Activated CD4-positive, alpha-beta T cell treated with anti-CD3 and anti-CD28 coated beads, Interleukin-2, amount 50 U/mL, for 16 hours (primary cell): ENCODE data around the gene MIB1.
"Not testable (repeated sequence)": the region's sequence is repeated elsewhere in the genome, so short reads cannot be mapped to it uniquely, and the experiment has no call there.

Experiments
- DNase-seq: peaks from one replicate; pipeline ENCODE4 v3.0.0-alpha.2; 2020

Gene MIB1

DNA sequence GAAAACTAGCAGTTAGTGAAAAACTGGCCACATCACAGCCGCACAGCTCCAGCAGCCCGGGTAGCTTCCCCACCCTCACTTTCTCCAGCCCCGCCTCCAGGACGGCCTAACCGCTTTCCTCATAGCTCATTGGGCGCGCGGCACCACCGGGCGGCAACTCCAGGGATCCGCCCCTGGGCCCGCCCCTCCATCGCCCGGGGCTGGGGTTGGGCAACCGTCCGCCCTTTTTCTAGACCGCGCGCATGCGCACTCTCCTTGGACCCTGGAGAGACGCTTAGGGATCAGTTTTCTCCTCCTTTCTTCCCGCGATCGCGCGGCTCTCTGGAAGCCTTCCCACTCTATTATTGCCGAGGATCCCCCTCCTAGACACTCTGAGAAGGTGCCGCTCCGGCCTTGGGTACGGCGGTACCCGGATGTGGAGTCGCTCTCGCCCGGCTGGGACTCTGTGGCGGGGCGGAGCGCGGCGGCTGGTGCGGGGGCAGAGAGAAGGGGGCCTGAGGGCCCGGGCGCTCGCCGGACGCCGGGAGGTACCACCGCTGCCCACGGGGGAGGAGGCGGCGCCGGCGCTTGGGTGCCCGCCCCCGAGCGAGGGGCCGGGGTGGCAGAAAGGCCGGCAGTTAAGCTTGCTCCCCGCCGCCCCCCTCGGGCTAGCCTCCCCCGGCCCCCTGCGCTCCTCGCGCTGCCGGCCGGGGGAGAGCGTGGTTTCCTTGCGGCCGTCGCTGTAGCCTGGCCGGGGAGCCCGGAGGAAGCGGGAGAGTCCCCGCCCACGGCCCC is at the start of gene MIB1:
Gene MIB1 (plus strand): TSS at position 255 of the 774 bp plus-strand sequence. CDS start 792 bp downstream, outside the sequence.
- peak; percentile 98 for DNase-seq

GRCh38 chr18:21693322-21693721 is 47.3 kb upstream of the MIB1 start:
- DNase-seq = no peak

GRCh38 chr18:21700528-21701075 is 40.0 kb upstream of the MIB1 start:
- no peak for DNase-seq

DNA sequence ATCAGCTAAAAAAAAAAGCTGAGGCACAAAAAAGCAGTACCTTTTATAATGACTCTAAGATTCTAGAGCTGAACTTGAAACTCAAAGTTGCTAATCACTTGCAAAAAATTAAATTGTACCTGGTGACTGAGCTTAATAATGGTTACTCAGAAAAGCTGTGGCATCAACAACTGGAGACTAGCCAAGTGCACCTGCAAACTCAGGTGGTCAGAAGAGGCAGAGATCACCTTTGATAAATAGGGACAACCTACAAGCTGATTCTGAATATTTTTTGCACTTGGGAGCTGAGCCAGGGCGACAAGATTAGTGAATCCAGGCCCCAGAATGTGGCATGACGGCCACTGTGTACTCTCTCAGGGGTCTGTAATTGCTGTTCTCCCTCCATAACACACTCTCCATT is 39.0 kb upstream of the MIB1 start:
- DNase-seq = no peak

GRCh38 chr18:21702602-21703001 is 38.0 kb upstream of the MIB1 start:
- no peak for DNase-seq

GRCh38 chr18:21703241-21703820 is 37.3 kb upstream of the MIB1 start:
- DNase-seq = peak; percentile 37

DNA sequence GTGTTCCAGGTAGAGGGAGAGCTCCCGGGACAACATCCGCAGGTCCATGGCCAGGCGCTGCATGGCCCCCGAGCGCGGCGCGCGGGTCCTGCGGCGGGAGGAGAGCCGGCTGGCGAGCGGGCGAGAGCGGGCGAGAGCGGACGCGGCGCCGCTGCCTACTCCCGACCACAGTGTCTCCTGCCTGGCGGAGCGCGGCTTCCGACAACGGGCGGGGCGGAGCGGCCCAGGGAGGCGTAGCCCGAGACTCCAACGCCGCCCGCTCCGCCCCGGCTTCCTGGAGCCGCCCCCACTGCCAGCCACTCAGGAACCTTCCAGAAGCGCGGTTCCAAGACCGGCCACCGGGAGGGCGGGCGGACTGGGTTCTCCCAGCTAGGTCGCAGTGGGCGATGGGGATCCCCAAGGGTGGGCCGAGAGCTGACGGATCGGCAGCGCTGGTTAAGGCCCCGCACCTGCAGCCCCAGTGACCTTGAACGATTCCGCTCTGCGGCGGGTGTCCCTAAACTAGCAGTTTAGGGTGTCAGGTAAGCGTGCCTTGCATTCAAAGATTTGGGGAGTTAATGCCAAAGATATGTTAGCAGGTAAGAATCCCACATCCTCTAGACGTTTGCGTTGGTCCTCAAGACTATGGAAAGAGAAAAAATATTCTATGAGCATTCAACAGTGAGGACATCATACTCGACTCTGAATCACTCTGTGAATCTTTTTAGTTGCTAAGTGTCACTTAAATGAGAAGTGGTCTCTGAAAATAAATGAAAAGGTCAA is 35.8 kb upstream of the MIB1 start, which contains the start of gene ABHD3:
Gene ABHD3 (minus strand): TSS at position 172 of the 762 bp plus-strand sequence. CDS start 109 bp downstream, at position 63.
- peak; percentile 94 for DNase-seq

DNA sequence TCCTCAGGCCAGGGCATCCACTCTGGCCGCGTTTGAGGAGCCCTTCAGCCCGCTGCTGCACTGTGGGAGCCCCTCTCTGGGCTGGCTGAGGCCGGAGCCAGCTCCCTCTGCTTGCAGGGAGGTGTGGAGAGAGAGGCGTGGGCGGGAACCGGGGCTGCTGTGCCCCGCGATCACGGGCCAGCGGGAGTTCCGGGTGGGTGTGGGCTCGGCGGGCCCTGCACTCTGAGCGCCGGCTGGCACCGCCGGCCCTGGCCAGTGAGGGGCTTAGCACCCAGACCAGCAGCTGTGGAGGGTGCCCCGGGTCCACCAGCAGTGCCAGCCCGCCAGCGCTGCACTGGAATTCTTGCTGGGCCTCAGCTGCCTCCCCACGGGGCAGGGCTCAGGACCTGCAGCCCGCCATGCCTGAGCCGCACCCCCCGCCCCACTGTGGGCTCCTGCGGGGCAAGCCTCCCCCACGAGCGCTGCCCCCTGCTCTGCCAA is 34.2 kb upstream of the MIB1 start:
- DNase-seq = no peak

DNA sequence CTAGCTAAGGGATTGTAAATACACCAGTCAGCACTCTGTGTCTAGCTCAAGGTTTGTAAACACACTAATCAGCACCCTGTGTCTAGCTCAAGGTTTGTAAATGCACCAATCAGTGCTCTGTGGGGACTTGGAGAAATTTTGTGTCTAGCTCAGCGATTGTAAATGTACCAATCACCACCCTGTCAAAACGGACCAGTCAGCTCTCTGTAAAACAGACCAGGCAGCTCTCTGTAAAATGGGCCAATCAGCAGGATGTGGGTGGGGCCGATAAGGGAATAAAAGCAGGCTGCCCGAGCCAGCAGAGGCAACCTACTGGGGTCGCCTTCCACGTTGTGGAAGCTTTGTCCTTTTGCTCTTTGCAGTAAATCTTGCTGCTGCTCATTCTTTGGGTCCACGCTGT is 33.5 kb upstream of the MIB1 start:
- DNase-seq = not testable (repeated sequence)

DNA sequence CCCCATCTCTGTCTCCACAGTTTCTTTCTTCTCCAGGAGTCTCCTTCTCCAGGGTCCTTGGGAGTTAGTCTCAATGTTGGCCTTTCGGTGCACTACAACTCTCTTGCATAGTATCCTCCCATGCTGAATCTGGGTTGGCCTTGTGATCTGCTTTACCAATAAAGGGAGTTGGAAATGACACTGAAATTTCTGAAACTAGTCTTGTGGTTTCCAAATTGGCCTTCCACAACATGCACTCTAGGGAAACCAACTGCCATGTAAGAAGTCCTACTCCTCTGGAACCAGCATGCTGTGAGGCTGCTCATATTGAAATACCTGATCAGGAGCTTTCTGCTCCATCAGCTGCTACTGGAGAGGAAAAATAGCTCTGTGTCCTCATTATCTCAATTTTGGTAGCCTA is 26.1 kb upstream of the MIB1 start:
- peak; percentile 66 for DNase-seq

DNA sequence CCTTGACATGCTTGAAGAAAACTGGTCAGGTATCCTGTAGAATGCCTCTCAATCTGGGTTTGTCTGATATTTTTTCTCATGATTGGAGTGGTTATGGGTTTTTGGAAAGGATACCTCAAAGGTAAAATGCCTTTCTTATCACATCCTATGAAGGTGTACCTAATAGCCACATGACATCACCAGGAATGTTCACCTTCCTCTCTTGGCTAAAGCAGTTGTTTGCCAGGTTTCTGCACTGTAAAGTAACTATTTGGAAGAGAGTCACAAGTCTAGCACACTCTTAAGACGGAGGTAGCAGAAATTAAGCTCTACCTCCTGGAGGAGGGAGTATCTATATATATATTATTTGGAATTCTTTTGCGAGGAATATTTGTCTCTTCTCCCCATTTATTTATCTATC is 17.9 kb upstream of the MIB1 start:
- no peak for DNase-seq

- DNase-seq = no peak
Observed at GRCh38 chr18:21725201-21725600, 15.4 kb upstream of the MIB1 start.

- DNase-seq = no peak
Observed at GRCh38 chr18:21727702-21728101, 12.9 kb upstream of the MIB1 start.

DNA sequence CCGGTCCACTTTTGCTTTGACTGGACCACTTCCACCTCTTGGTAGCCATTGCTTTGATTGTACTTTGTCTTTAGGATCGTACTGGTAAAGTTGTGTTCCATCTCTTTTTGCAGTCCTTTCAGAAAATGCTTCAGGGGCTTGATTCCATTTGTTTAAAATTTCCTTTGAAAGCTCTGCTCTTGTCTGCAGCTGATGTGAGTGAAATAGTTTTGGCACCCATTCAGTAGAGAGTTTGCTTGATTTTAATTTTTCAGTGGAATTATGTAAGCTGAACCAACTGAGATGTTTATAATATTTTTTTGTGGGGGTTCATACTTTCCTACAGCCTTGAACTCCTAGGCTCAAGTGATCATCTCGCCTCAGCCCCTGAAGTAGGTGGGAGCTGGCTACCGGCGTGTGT is 7.6 kb upstream of the MIB1 start:
- DNase-seq = no peak

- DNase-seq = no peak
Observed at GRCh38 chr18:21735452-21736015, 5.1 kb upstream of the MIB1 start.

DNA sequence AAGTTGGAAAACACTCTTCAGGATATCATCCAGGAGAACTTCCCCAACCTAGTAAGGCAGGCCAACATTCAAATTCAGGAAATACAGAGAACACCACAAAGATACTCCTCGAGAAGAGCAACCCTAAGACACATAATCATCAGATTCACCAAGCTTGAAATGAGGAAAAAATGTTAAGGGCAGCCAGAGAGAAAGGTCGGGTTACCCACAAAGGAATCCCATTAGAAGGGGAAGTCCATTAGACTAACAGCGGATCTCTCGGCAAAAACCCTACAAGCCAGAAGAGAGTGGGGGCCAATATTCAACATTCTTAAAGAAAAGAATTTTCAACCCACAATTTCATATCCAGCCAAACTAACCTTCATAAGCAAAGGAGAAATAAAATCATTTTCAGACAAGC is 3.7 kb upstream of the MIB1 start:
- not testable (repeated sequence) for DNase-seq

DNA sequence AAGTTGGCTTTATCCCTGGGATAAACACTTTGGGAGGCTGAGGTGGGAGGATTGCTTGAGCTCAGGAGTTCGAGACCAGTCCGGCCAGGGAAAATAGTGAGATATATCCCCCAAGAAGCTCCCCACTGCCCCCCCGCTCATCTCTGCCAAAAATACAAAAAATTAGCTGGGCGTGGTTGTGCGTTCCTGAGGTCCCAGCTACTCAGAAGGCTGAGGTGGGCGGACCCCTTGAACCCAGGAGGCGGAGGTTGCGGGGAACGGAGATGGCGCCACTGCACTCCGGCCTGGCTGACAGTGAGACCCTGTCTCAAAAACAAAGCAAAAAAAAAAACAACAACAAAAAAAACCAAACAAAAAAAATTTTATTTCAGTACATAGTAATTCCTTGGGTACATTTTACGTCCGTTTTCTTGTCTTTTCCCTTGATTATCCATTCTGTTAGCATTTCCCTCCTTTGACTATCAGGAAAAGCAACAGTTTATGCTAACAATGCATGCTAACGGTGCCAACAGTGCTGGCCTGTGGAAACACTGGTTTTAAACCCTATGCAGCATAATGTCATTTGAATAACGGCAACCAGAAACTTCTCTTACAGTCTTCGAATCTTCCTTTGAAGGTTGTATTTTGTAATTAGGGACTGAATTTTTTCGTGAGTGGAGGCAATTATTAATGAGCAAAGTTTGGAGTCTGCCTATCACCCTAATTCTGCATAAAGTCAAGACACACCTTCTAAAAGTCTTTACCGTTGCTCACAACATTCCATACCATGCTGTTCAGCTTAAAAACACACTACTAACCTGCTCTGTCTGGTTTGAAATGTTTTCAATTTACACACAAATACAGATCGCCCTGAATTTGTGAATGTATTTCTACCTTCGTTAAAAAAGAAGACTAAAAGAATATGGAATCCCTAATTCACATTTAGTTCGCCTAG is 721 bp upstream of the MIB1 start:
- no peak for DNase-seq

GRCh38 chr18:21741312-21741561 is 645 bp downstream of the MIB1 start:
- no peak for DNase-seq

- no peak for DNase-seq
Observed at GRCh38 chr18:21741562-21742314, 1.1 kb downstream of the MIB1 start.

- DNase-seq = peak; percentile 31
Observed at GRCh38 chr18:21742315-21742687, 1.7 kb downstream of the MIB1 start.

GRCh38 chr18:21743166-21743832 is 2.7 kb downstream of the MIB1 start:
- DNase-seq = peak; percentile 46
